Measurements from ENCODE around the gene PCNT. TPM values are rescaled to one million over a fixed set of nuclear protein-coding genes. Genes with fewer than 3 reads are reported as not detected.

Gene PCNT
- total and polyA plus RNA-seq, 2 of the 8 experiments (the other 6 are each of a cell fraction or from before 2014, with no cell fraction given), result 9.9 to 45.1 TPM

DNA sequence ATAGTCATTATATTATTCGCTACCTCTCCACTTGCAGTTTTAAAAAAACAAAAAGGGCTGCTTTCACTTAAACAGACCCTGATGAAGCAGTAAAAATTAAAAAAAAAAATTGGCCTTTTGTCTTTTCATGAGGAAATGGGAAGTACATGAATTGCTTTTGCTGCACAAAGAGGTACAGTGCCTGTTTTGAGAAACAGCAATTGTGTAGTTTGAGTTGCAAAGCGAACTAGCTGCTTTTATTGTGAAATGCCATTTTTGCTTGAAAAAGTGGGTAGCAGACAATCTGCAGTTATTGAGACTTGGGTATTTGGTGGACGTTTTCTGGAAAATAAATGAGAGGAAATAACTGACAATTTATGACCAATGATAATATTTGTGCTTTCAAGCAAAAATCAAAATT, 141.7 kb downstream of the PCNT start:
- TF ChIP-seq SIRT6 (IDR thresholded peaks at IDR 0.05; ENCODE audit: low read length), result no peak
- TF ChIP-seq SUZ12 (IDR thresholded peaks at IDR 0.05; ENCODE audit: low read length), result no peak
- TF ChIP-seq SP1 (IDR thresholded peaks at IDR 0.05; ENCODE audit: low read depth, low read length), result no peak
- TF ChIP-seq BACH1 (IDR thresholded peaks at IDR 0.05; ENCODE audit: low read length), result no peak
- TF ChIP-seq CTBP2 (IDR thresholded peaks at IDR 0.05; ENCODE audit: borderline replicate concordance, insufficient read depth, insufficient read length, low read length), result no peak
- TF ChIP-seq SP4 (IDR thresholded peaks at IDR 0.05; ENCODE audit: low read length), result no peak
- no peak overlapping the region for H3K27ac ChIP-seq (ENCODE audit: low read depth, low read length)
- no peak overlapping the region for H4K8ac ChIP-seq (ENCODE audit: extremely low read depth, insufficient read depth, low read length)
- no peaks in the 10 kb centered on the region for H3K4me1 ChIP-seq (replicated peaks in 1 of 4; ENCODE audit: control insufficient read depth in 3 of 4, insufficient read depth in 4 of 4, low read length in 3 of 4)
- H3K9me3 ChIP-seq (ENCODE audit: insufficient read depth in 2 of 2, low read depth in 1 of 2, low read length in 1 of 2), result no peaks in the 10 kb centered on the region
- no peak overlapping the region for H4K91ac ChIP-seq (replicated peaks; ENCODE audit: insufficient read length, low read length)
- H3K36me3 ChIP-seq (ENCODE audit: control insufficient read depth in 2 of 4, insufficient read depth in 4 of 4, low read length in 3 of 4), result peaks cover 0 to 10% (median 0%) of the 10 kb centered on the region in 4 experiments; a peak in 1 of 8 replicates
- H2BK15ac ChIP-seq (ENCODE audit: low read length), result no peak overlapping the region
- H3K23me2 ChIP-seq (ENCODE audit: low read depth, low read length), result no peaks in the 10 kb centered on the region
- H4K5ac ChIP-seq (ENCODE audit: insufficient read length, low read depth, low read length), result no peak overlapping the region
- no peak overlapping the region for H3K9ac ChIP-seq (replicated peaks in 1 of 4; ENCODE audit: extremely low read depth in 1 of 4, low read depth in 3 of 4, low read length in 3 of 4)
- H3K14ac ChIP-seq (ENCODE audit: insufficient read length), result no peak overlapping the region
- no peak overlapping the region for H3K23ac ChIP-seq (ENCODE audit: insufficient read length)
- no peak overlapping the region for H2BK5ac ChIP-seq (ENCODE audit: low read depth, low read length)
- no peaks in the 10 kb centered on the region for H3K27me3 ChIP-seq (replicated peaks in 1 of 4; ENCODE audit: control insufficient read depth in 3 of 4, extremely low read depth in 1 of 4, insufficient read depth in 3 of 4, low read length in 3 of 4)
- no peak overlapping the region for H3K56ac ChIP-seq (replicated peaks; ENCODE audit: insufficient read length, low read depth, low read length)
- no peak overlapping the region for H3K18ac ChIP-seq (ENCODE audit: extremely low read depth, low read length)
- DNase-seq (ENCODE audit: low read depth in 1 of 2, low spot score in 2 of 2) (no peak), FAIRE-seq (no peak)
- H3K4me3 ChIP-seq (ENCODE audit: extremely low read depth in 1 of 4, insufficient read depth in 2 of 4, low read depth in 3 of 4, low read length in 4 of 4), result no peak overlapping the region
- no peak overlapping the region for H2AK5ac ChIP-seq (ENCODE audit: low read depth, low read length)
- no peak overlapping the region for H2BK120ac ChIP-seq (replicated peaks; ENCODE audit: low read depth, low read length)
- H3K79me1 ChIP-seq (ENCODE audit: low read depth, low read length), result peaks cover 6% of the 10 kb centered on the region; the same call in 1 of the 2 replicates
- H2AFZ ChIP-seq (ENCODE audit: low read length), result no peak overlapping the region
- ChIA-PET POLR2A (ENCODE audit: partially characterized antibody) (no interaction called here), CTCF (ENCODE audit: partially characterized antibody) (no interaction called here)
- H3K4me2 ChIP-seq (ENCODE audit: insufficient read depth in 1 of 2, low read depth in 2 of 2, low read length in 2 of 2), result no peak overlapping the region
- H3K4ac ChIP-seq (replicated peaks; ENCODE audit: insufficient read length, low read depth, low read length), result no peak overlapping the region
- H2BK12ac ChIP-seq (ENCODE audit: low read depth, low read length), result no peak overlapping the region
- H4K20me1 ChIP-seq (replicated peaks in 1 of 2; ENCODE audit: control insufficient read depth in 1 of 2, insufficient read depth in 2 of 2, low read length in 2 of 2), result peaks cover 0 to 4% of the 10 kb centered on the region in 2 experiments
- H3K79me2 ChIP-seq (ENCODE audit: control insufficient read depth in 1 of 2, insufficient read depth in 2 of 2, low read length in 2 of 2), result peaks cover 0 to 25% of the 10 kb centered on the region in 2 experiments; a peak in 2 of 4 replicates
- H2BK20ac ChIP-seq (ENCODE audit: low read length), result no peak overlapping the region
- 93% methylated on average over 3 of the region's 3 CpGs; no CpG with 5 or more reads in 1 of the 2 experiments for WGBS, 2 experiments (ENCODE audit: extremely low coverage in 1 of 2, insufficient coverage in 1 of 2, insufficient read length in 1 of 2, insufficient replicate concordance in 2 of 2, low coverage in 1 of 2, low lambda C conversion rate in 2 of 2, missing lambda C conversion rate in 1 of 2)
